Nephron progenitor cell (in vitro differentiated cells): ENCODE data around the gene NPSR1.
"Not testable (repeated sequence)": the region's sequence is repeated elsewhere in the genome, so short reads cannot be mapped to it uniquely, and the experiment has no call there.

ENCODE experiments used
- DNase-seq: peaks from one replicate; pipeline ENCODE4 v3.0.0; 2021
- H3K27ac Mint-ChIP-seq: 2 replicates; pipeline ENCODE4 v1.8.0; 2021; ENCODE audit warnings: mild to moderate bottlenecking, moderate library complexity, mixed read lengths
- H3K27me3 Mint-ChIP-seq: 2 replicates; pipeline ENCODE4 v1.8.0; 2021; ENCODE audit warnings: mild to moderate bottlenecking, low read depth, mixed read lengths; ENCODE audit not compliant: poor library complexity
- H3K36me3 Mint-ChIP-seq: 2 replicates; pipeline ENCODE4 v1.8.0; 2021; ENCODE audit warnings: low read depth, mixed read lengths
- H3K4me1 Mint-ChIP-seq: 2 replicates; pipeline ENCODE4 v1.8.0; 2021; ENCODE audit warnings: mixed read lengths
- H3K4me3 Mint-ChIP-seq: 2 replicates; pipeline ENCODE4 v1.8.0; 2021; ENCODE audit warnings: mild to moderate bottlenecking, moderate library complexity, mixed read lengths
- H3K9me3 Mint-ChIP-seq: 2 replicates; pipeline ENCODE4 v1.8.0; 2021; ENCODE audit warnings: mild to moderate bottlenecking, moderate library complexity, mixed read lengths
- TF ChIP-seq, protein P1 (sequence below): fragments of 200-600 bp; sonication (generic); IDR thresholded peaks from 2 replicates; pipeline ENCODE4 v1.5.0; 2021; ENCODE audit warnings: antibody characterized with exemption

NPSR1 gene

DNA sequence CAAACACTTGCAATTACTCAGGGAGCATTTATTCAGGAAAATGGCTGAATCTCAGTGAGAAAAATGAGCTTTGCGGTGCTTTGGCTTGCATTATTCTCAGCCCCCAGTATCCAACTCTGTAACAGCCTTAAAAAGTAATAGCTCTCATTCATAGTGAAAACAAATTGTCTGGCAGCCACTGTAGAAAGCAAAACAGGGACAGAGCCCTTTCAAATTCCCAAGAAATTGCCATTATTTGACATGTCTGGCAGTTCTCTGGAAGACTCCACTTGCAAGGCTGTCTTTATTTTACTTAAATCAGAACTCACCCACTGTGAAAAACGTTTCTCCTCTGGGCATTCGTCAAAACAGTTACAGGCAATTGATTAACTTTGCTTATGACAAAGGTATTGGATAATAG lies 122.5 kb downstream of the NPSR1 start:
- TF ChIP-seq, protein P1, sequence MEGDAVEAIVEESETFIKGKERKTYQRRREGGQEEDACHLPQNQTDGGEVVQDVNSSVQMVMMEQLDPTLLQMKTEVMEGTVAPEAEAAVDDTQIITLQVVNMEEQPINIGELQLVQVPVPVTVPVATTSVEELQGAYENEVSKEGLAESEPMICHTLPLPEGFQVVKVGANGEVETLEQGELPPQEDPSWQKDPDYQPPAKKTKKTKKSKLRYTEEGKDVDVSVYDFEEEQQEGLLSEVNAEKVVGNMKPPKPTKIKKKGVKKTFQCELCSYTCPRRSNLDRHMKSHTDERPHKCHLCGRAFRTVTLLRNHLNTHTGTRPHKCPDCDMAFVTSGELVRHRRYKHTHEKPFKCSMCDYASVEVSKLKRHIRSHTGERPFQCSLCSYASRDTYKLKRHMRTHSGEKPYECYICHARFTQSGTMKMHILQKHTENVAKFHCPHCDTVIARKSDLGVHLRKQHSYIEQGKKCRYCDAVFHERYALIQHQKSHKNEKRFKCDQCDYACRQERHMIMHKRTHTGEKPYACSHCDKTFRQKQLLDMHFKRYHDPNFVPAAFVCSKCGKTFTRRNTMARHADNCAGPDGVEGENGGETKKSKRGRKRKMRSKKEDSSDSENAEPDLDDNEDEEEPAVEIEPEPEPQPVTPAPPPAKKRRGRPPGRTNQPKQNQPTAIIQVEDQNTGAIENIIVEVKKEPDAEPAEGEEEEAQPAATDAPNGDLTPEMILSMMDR: no peak
- Mint-ChIP-seq H3K4me3 (no peak overlapping the region), H3K27ac (no peak overlapping the region), H3K36me3 (no peaks in the 10 kb centered on the region), H3K9me3 (peaks cover 23% of the 10 kb centered on the region), H3K4me1 (no peaks in the 10 kb centered on the region), H3K27me3 (no peaks in the 10 kb centered on the region)
- DNase-seq: no peak

DNA sequence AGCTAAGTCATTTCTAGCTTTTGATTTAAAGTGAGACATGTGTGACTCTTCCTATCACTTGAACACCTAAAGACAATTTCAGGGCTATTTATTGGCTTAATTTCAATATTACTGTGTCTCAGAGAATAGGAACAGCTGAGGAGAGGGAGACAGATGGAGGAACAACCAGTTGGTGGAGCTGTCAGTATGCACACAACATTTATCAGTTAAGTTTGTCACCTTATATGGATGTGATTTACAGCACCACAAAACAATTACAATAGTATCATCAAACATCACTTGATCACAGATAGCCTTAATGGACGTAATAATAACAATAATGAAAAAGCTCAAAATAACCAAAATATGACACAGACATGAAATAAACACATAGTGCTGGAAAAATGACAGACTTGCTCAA lies 129.6 kb downstream of the NPSR1 start:
- Mint-ChIP-seq H3K27me3 (no peaks in the 10 kb centered on the region), H3K36me3 (no peaks in the 10 kb centered on the region), H3K9me3 (peaks cover 20% of the 10 kb centered on the region), H3K4me3 (no peak overlapping the region), H3K27ac (no peak overlapping the region), H3K4me1 (no peaks in the 10 kb centered on the region)
- TF ChIP-seq, protein P1: no peak
- no peak for DNase-seq

DNA sequence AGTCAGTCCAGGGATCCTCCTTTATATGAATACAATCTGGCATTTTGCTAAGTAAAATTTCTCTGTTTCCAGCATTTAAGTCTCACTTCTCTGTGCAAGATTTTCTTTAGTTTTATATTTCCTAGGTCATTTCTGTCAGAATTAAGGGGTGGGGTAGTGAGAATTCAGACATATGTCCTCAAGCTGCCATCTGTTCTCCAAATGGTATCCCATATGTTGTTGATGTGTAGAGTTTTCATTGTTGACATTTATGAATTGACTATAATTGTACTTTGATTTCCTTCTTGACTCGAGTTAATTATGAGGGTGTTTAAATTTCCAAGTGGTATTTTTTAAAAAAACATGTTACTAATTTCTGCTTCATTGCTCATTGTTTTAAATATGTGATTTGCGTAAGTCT lies 148.8 kb downstream of the NPSR1 start:
- Mint-ChIP-seq H3K27ac (no peak overlapping the region), H3K4me3 (no peak overlapping the region), H3K9me3 (peaks cover 28% of the 10 kb centered on the region), H3K36me3 (no peaks in the 10 kb centered on the region), H3K27me3 (no peaks in the 10 kb centered on the region), H3K4me1 (no peaks in the 10 kb centered on the region)
- no peak for DNase-seq
- TF ChIP-seq, protein P1: no peak

DNA sequence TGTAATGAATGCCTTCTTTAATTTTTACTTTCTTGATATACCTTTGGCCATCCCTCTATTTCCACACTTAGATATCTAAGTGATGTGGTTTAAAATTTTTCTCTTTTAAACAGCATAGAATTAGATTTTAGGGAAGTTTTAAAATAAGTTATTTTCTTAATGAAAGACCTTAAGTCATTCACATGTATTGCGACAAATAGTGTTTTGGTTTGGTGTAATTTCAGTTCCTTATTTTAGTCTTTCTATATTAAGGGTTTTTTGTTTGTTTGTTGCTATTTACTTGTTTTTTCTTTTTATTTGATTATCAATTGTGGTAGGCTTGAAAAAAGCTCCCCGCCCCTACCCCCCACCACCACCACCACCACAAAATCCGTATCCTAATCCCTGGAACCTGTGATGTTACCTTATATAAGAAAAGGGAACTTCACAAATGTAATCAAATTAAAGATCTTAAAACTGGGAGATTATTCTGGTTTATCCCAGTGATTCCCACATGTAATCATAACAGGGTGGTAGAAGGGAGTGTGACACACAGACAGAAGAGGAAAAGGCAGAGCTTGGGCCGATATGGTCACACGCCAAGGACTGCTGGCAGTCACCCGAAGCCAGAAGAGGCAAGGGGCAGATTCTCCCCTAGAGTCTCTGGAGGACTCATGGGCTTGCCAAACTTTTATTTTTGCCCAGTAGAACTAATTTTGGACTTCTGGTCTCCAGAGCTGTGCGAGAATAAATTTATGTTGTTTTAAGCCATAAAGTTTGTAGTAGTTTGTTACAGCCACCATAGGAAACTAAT lies 149.7 kb downstream of the NPSR1 start:
- H3K4me3 Mint-ChIP-seq: no peak overlapping the region
- H3K27ac Mint-ChIP-seq: no peak overlapping the region
- DNase-seq: no peak
- no peaks in the 10 kb centered on the region for H3K36me3 Mint-ChIP-seq
- H3K9me3 Mint-ChIP-seq: peaks cover 20% of the 10 kb centered on the region
- TF ChIP-seq, protein P1: no peak
- H3K4me1 Mint-ChIP-seq: no peaks in the 10 kb centered on the region
- H3K27me3 Mint-ChIP-seq: peaks cover 3% of the 10 kb centered on the region

DNA sequence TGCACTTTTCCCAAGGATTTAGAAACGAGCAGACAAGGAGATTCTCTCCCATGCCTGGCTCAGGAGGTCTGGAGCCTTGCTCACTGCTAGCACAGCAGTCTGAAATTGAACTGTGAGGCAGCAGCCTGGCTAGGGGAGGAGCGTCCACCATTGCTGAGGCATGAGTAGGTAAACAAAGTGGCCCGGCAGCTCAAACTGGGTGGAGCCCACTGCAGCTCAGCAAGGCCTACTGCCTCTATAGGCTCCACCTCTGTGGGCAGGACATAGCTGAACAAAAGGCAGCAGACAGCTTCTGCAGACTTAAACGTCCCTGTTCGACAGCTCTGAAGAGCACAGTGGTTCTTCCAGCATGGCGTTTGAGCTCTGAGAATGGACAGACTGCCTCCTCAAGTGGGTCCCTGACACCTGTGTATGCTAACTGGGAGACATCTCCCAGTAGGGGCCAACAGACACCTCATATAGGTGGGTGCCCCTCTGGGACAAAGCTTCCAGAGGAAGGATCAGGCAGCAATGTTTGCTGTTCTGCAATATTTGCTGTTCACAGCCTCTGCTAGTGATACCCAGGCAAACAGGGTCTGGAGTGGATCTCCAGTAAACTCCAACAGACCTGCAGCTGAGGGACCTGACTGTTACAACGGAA lies 156.3 kb downstream of the NPSR1 start:
- not testable (repeated sequence) for H3K4me1 Mint-ChIP-seq, H3K27ac Mint-ChIP-seq, DNase-seq, H3K27me3 Mint-ChIP-seq, H3K36me3 Mint-ChIP-seq, H3K4me3 Mint-ChIP-seq
- H3K9me3 Mint-ChIP-seq: peaks cover 16% of the 10 kb centered on the region

DNA sequence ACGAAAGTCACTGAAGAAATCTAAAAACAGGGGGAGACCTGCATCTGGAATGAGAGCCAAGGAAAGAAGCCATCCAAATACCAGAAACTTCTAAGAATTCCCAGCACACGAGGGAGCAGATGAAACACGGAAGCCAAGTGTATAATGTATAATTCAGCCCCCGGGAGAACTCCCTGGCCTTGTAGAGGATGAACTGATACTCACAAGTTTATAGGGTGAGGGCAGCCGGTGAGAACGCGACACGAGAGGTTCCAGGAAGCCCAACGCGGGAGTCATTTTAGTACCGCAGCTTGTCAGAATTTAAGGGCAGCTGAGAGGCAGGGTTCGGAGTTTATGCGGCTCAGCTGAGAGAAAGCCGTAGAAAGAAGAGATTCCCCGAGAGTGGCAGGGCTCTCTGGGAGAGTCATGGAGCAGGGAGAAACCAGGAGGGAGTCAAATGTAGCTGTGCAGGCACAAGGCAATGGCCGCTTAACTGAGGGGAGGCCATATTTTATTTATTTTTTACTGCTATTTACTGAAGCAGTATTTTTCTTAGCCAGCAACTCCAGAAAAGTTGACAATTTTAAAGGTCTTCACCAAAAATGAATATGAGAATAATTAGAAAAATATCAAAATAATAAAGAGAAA lies 164.0 kb downstream of the NPSR1 start:
- no peaks in the 10 kb centered on the region for H3K9me3 Mint-ChIP-seq
- H3K4me3 Mint-ChIP-seq: no peak overlapping the region
- H3K27ac Mint-ChIP-seq: peak overlapping the region; percentile 13
- no peak for DNase-seq
- TF ChIP-seq, protein P1: no peak
- no peaks in the 10 kb centered on the region for H3K36me3 Mint-ChIP-seq
- peaks cover 5% of the 10 kb centered on the region for H3K4me1 Mint-ChIP-seq
- peaks cover 3% of the 10 kb centered on the region for H3K27me3 Mint-ChIP-seq
